Spinal cord (tissue), 10 donors: ENCODE data around the gene GDF15. TPM values are rescaled to one million over a fixed set of nuclear protein-coding genes. Genes with fewer than 3 reads are reported as not detected.
"Not testable (repeated sequence)": the region's sequence is repeated elsewhere in the genome, so short reads cannot be mapped to it uniquely, and the experiment has no call there.

Experiments used
- DNase-seq, 6 donors: peaks; one replicate each; pipeline versions ENCODE4 v3.0.0 to v3.0.0-alpha.2; 2013 to 2015; ENCODE audit warnings: low spot score in 6 of 6, low read depth in 4 of 6
- H3K27ac ChIP-seq: one replicate; pipeline ENCODE4 v1.5.1; 2013; ENCODE audit warnings: low read depth, low read length, control low read depth
- H3K27me3 ChIP-seq: one replicate; pipeline ENCODE4 v1.6.1; 2013; ENCODE audit warnings: low read length; ENCODE audit not compliant: control insufficient read depth, insufficient read depth
- H3K36me3 ChIP-seq: one replicate; pipeline ENCODE4 v1.6.1; 2013; ENCODE audit warnings: low read length; ENCODE audit not compliant: control insufficient read depth, insufficient read depth
- H3K4me1 ChIP-seq: one replicate; pipeline ENCODE4 v1.6.1; 2013; ENCODE audit warnings: low read length; ENCODE audit not compliant: control insufficient read depth, insufficient read depth
- H3K4me3 ChIP-seq: one replicate; pipeline ENCODE4 v1.5.1; 2013; ENCODE audit warnings: low read depth, low read length, control low read depth
- H3K9me3 ChIP-seq: one replicate; pipeline ENCODE4 v1.6.1; 2013; ENCODE audit warnings: low read length; ENCODE audit not compliant: control insufficient read depth, insufficient read depth
- WGBS: methylation state at CpG from one replicate; pipeline ENCODE4 v1.1.5; 2013; ENCODE audit warnings: missing lambda C conversion rate; ENCODE audit not compliant: insufficient coverage; 5-methylcytosine and 5-hydroxymethylcytosine counted together
- polyA plus RNA-seq, 2 donors: library from polyadenylated mRNA; unstranded; fragments of 120-200 nt; gene quantifications; one replicate each; pipeline ENCODE4 v1.2.1, GENCODE V29; 2013; ENCODE audit not compliant: insufficient read length in 2 of 2
- total RNA-seq, 2 donors: library from RNA; depleted of rRNA in 1 of 2; stranded (reverse); fragments of 120-200 nt in 1 of 2; fragments of >200 nt in 1 of 2; gene quantifications; one replicate each; pipeline versions ENCODE4 v1.2.3 to v1.2.4, GENCODE V29; 2013 to 2014
- donor health status: healthy.

The GDF15 gene
- total and polyA plus RNA-seq, 4 donors: 0.89 to 4.2 (median 2.0) TPM

DNA sequence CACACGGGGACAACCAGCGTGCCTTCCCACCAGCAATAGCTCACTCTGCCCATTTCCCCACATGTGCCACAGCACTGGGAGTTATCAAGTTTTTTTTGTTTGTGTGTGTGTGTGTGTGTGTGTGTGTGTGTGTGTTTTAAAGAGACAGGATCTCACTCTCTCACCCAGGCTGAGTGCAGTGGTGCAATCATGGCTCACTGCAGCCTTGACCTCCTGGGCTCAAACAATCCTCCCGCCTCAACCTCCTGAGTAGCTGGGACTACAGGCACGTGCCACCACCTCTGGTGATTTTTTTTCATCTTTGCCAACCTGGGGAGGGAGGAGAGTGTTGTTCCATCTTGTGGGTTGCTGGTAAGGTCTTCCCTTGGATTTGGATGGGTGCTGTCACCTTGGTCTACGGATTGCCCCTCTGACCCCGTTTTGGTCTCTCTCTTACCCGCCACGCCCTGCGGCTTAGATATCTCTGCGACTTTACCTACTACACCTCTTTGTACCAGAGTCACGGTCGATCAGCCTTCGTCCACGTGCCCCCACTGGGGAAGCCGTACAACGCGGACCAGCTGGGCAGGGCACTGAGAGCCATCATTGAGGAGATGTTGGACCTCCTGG is 22.9 kb upstream of the GDF15 start:
- Histone ChIP-seq H3K9me3 (no peaks in the 10 kb centered on the region), H3K27ac (no peak overlapping the region), H3K4me1 (peaks cover 16% of the 10 kb centered on the region), H3K27me3 (no peaks in the 10 kb centered on the region), H3K4me3 (no peak overlapping the region), H3K36me3 (peaks cover 42% of the 10 kb centered on the region)
- DNase-seq: no peak
- 89% methylated on average over 14 of the region's 17 CpGs for WGBS

DNA sequence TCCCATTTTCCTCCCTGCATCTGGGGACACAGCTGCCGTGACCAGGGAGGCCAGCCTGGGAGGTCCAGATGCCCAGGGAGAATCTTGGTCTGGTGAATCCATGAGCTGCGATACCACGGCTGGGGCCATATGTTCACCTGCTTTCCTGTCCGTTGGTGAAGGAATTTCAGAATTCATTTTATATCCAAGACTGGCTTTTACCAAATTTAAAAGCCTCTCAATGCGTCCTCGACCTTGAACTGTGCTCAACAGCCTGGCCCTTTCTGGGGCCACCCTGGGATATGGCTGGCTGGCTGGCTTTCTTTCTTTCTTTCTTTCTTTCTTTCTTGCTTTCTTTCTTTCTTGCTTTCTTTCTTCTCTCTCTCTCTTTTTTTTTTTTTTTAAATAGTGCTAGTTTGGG is 22.2 kb upstream of the GDF15 start:
- Histone ChIP-seq H3K27ac (peak overlapping the region; percentile 93), H3K36me3 (peaks cover 41% of the 10 kb centered on the region), H3K9me3 (no peaks in the 10 kb centered on the region), H3K4me1 (peaks cover 16% of the 10 kb centered on the region), H3K4me3 (no peak overlapping the region), H3K27me3 (no peaks in the 10 kb centered on the region)
- no peak for DNase-seq
- 71% methylated on average over 6 of the region's 6 CpGs for WGBS

GRCh38 chr19:18364277-18364825 is 21.6 kb upstream of the GDF15 start:
- H3K9me3 ChIP-seq, DNase-seq, H3K27me3 ChIP-seq, H3K4me3 ChIP-seq: not testable (repeated sequence)
- peaks cover 42% of the 10 kb centered on the region for H3K36me3 ChIP-seq
- peaks cover 16% of the 10 kb centered on the region for H3K4me1 ChIP-seq
- H3K27ac ChIP-seq: peak overlapping the region; percentile 93
- WGBS: 25% methylated on average over 7 of the region's 11 CpGs

GRCh38 chr19:18364826-18365528 is 21.0 kb upstream of the GDF15 start:
- H3K27ac ChIP-seq: peak overlapping the region; percentile 93

DNA sequence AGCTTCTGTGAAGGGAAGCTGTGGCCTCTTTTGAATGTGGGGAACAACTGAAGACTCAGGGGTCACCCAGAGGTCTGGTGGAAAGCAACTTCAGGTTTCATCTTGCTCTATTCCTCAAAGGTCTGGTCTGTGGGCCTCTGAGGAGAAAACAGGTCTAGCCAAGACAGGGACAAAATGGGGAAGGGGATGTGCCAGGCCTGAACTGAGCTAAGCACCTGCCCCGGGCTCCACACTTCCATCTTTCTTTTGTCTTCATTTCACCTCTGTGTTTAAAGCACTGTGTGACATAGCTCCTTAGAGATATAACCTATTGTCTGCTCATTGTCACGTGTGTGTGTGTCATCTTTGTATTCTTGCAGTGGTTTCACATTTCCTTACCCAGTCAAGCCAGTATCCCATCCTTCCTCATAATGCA is 19.9 kb upstream of the GDF15 start:
- DNase-seq: no peak
- H3K27me3 ChIP-seq: no peaks in the 10 kb centered on the region
- peak overlapping the region; percentile 71 for H3K27ac ChIP-seq
- H3K36me3 ChIP-seq: peaks cover 32% of the 10 kb centered on the region
- H3K4me3 ChIP-seq: no peak overlapping the region
- H3K9me3 ChIP-seq: no peaks in the 10 kb centered on the region
- no CpG with 5 or more reads among the region's 2 CpGs for WGBS
- H3K4me1 ChIP-seq: peaks cover 16% of the 10 kb centered on the region

More at GRCh38 chr19:18364826-18365528, 21.0 kb upstream of the GDF15 start:
- WGBS: 11% methylated on average over 6 of the region's 15 CpGs
- Histone ChIP-seq H3K27me3 (no peaks in the 10 kb centered on the region), H3K4me3 (no peak overlapping the region), H3K9me3 (no peaks in the 10 kb centered on the region), H3K4me1 (peaks cover 16% of the 10 kb centered on the region), H3K36me3 (peaks cover 38% of the 10 kb centered on the region)
- peak in 4 of 6 donors; percentile 31 to 89 (median 60) for DNase-seq

- Histone ChIP-seq H3K27me3 (no peaks in the 10 kb centered on the region), H3K4me3 (no peak overlapping the region), H3K27ac (no peak overlapping the region), H3K36me3 (peaks cover 11% of the 10 kb centered on the region), H3K9me3 (no peaks in the 10 kb centered on the region), H3K4me1 (peaks cover 12% of the 10 kb centered on the region)
- DNase-seq: no peak
- WGBS: 57% methylated on average over 14 of the region's 15 CpGs
Observed at GRCh38 chr19:18368504-18369222, 17.3 kb upstream of the GDF15 start.

DNA sequence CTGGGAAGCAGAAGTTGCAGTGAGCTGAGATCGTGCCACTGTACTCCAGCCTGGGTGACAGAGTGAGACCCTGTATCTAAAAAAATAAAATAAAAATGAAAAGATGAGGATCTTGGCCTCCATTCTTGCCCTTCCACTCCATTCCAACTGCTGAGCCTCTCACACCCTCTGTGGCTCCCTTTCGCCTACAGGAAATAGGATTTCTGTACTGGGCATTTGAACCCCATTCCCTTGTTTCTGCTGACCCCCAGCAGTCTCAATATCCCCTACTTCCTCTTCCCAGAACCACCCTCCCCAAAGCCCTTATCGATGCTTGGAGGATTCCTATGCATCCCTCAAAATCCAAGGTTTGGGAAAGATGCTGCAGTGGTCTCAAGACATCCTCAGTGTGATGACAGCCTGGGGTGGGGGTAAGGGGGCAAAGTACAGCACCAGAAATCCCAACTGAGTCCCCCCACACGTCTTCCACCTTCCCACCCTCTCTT is 12.5 kb upstream of the GDF15 start:
- Histone ChIP-seq H3K4me3 (no peak overlapping the region), H3K4me1 (peaks cover 7% of the 10 kb centered on the region), H3K27ac (peak overlapping the region; percentile 80), H3K9me3 (no peaks in the 10 kb centered on the region), H3K36me3 (peaks cover 10% of the 10 kb centered on the region), H3K27me3 (no peaks in the 10 kb centered on the region)
- no peak for DNase-seq
- 83% methylated on average over 2 of the region's 4 CpGs for WGBS

DNA sequence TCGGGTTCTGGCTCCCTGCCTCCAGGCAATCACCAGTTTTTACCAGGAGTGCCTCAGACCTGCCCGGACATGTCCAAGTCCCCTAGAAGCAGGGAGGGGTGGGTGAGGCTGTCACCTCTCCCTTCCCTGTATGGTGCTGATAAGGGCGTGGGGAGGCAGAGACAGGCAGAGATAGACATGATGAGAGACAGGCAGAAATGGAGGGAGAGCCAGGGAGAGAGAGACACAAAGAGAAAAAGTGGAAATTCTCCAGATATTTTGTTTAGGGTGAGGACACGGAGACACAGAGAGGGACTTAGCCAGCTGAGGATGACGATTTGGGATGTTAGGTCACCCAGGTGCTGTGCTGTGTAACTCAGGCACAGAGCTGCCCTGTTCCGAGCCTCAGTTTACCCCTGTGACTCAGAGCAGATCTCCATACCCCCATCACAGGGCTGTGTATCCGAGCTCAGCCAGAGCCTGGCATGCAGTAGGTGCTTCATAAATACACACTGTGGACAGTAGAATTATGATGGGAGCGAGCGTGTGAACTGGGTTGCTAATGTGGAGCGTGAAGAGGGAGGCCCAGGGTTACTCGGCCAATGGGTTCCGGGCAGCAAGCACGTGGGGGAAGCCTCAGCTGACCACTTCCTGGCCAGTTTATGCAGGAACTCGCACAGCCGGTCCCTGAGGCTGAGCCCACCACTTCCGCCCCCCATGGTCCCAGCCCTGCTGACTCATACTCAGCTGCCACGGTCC is 11.9 kb upstream of the GDF15 start:
- Histone ChIP-seq H3K27ac (peak overlapping the region; percentile 80), H3K36me3 (peaks cover 4% of the 10 kb centered on the region), H3K9me3 (no peaks in the 10 kb centered on the region), H3K27me3 (no peaks in the 10 kb centered on the region), H3K4me3 (no peak overlapping the region), H3K4me1 (peaks cover 7% of the 10 kb centered on the region)
- 36% methylated on average over 11 of the region's 17 CpGs for WGBS
- peak in 2 of 6 donors; percentile 31 to 76 for DNase-seq

GRCh38 chr19:18377026-18377425 is 8.9 kb upstream of the GDF15 start:
- Histone ChIP-seq H3K36me3 (no peaks in the 10 kb centered on the region), H3K4me1 (peaks cover 12% of the 10 kb centered on the region), H3K27me3 (no peaks in the 10 kb centered on the region), H3K9me3 (no peaks in the 10 kb centered on the region), H3K27ac (peak overlapping the region; percentile 15), H3K4me3 (no peak overlapping the region)
- no peak for DNase-seq
- 94% methylated on average over 4 of the region's 6 CpGs for WGBS
